ENCODE results near the gene RPS6KA2.

RPS6KA2 gene

GRCh38 chr6:166626177-166627032 is 646 bp downstream of the RPS6KA2 start:
- Histone ChIP-seq H3K36me3 (ENCODE audit: control insufficient read depth, insufficient read depth, low read length) (no peaks in the 10 kb centered on the region), H3K4me1 (ENCODE audit: control insufficient read depth, insufficient read depth, low read length) (peaks cover 11% of the 10 kb centered on the region), H3K27ac (ENCODE audit: low read depth, low read length) (no peak overlapping the region), H3K27me3 (ENCODE audit: control insufficient read depth, insufficient read depth, low read length) (no peaks in the 10 kb centered on the region), H3K9ac (ENCODE audit: low read length) (peak overlapping the region; percentile 10), H3K4me3 (ENCODE audit: low read length) (peak overlapping the region; percentile 83)

- Histone ChIP-seq H3K27ac (ENCODE audit: low read depth, low read length) (no peak overlapping the region), H3K27me3 (ENCODE audit: control insufficient read depth, insufficient read depth, low read length) (no peaks in the 10 kb centered on the region), H3K4me1 (ENCODE audit: control insufficient read depth, insufficient read depth, low read length) (peaks cover 19% of the 10 kb centered on the region), H3K9ac (ENCODE audit: low read length) (no peak overlapping the region), H3K4me3 (ENCODE audit: low read length) (no peak overlapping the region), H3K36me3 (ENCODE audit: control insufficient read depth, insufficient read depth, low read length) (no peaks in the 10 kb centered on the region)
Measured at GRCh38 chr6:166625356-166625755, 1.7 kb downstream of the RPS6KA2 start.

GRCh38 chr6:166624275-166624674 is 2.8 kb downstream of the RPS6KA2 start:
- H3K4me1 ChIP-seq (ENCODE audit: control insufficient read depth, insufficient read depth, low read length) = peaks cover 29% of the 10 kb centered on the region
- no peak overlapping the region for H3K4me3 ChIP-seq (ENCODE audit: low read length)
- H3K27me3 ChIP-seq (ENCODE audit: control insufficient read depth, insufficient read depth, low read length) = no peaks in the 10 kb centered on the region
- H3K9ac ChIP-seq (ENCODE audit: low read length) = no peak overlapping the region
- H3K27ac ChIP-seq (ENCODE audit: low read depth, low read length) = no peak overlapping the region
- no peaks in the 10 kb centered on the region for H3K36me3 ChIP-seq (ENCODE audit: control insufficient read depth, insufficient read depth, low read length)

- H3K36me3 ChIP-seq (ENCODE audit: control insufficient read depth, insufficient read depth, low read length) = no peaks in the 10 kb centered on the region
- H3K27me3 ChIP-seq (ENCODE audit: control insufficient read depth, insufficient read depth, low read length) = no peaks in the 10 kb centered on the region
- no peak overlapping the region for H3K4me3 ChIP-seq (ENCODE audit: low read length)
- peaks cover 23% of the 10 kb centered on the region for H3K4me1 ChIP-seq (ENCODE audit: control insufficient read depth, insufficient read depth, low read length)
- no peak overlapping the region for H3K27ac ChIP-seq (ENCODE audit: low read depth, low read length)
- H3K9ac ChIP-seq (ENCODE audit: low read length) = no peak overlapping the region
Measured at GRCh38 chr6:166623318-166623717, 3.7 kb downstream of the RPS6KA2 start.

GRCh38 chr6:166621114-166621540 is 5.9 kb downstream of the RPS6KA2 start:
- no peak overlapping the region for H3K9ac ChIP-seq (ENCODE audit: low read length)
- no peaks in the 10 kb centered on the region for H3K36me3 ChIP-seq (ENCODE audit: control insufficient read depth, insufficient read depth, low read length)
- peaks cover 23% of the 10 kb centered on the region for H3K4me1 ChIP-seq (ENCODE audit: control insufficient read depth, insufficient read depth, low read length)
- H3K27me3 ChIP-seq (ENCODE audit: control insufficient read depth, insufficient read depth, low read length) = no peaks in the 10 kb centered on the region
- H3K27ac ChIP-seq (ENCODE audit: low read depth, low read length) = no peak overlapping the region
- no peak overlapping the region for H3K4me3 ChIP-seq (ENCODE audit: low read length)

GRCh38 chr6:166620478-166621113 is 6.5 kb downstream of the RPS6KA2 start:
- peaks cover 22% of the 10 kb centered on the region for H3K4me1 ChIP-seq (ENCODE audit: control insufficient read depth, insufficient read depth, low read length)

GRCh38 chr6:166619912-166620311 is 7.1 kb downstream of the RPS6KA2 start:
- Histone ChIP-seq H3K36me3 (ENCODE audit: control insufficient read depth, insufficient read depth, low read length) (no peaks in the 10 kb centered on the region), H3K27ac (ENCODE audit: low read depth, low read length) (peak overlapping the region; percentile 48), H3K27me3 (ENCODE audit: control insufficient read depth, insufficient read depth, low read length) (no peaks in the 10 kb centered on the region), H3K9ac (ENCODE audit: low read length) (no peak overlapping the region), H3K4me1 (ENCODE audit: control insufficient read depth, insufficient read depth, low read length) (peaks cover 18% of the 10 kb centered on the region), H3K4me3 (ENCODE audit: low read length) (no peak overlapping the region)

More at GRCh38 chr6:166620478-166621113, 6.5 kb downstream of the RPS6KA2 start:
- Histone ChIP-seq H3K9ac (ENCODE audit: low read length) (no peak overlapping the region), H3K36me3 (ENCODE audit: control insufficient read depth, insufficient read depth, low read length) (no peaks in the 10 kb centered on the region), H3K4me3 (ENCODE audit: low read length) (no peak overlapping the region), H3K27me3 (ENCODE audit: control insufficient read depth, insufficient read depth, low read length) (no peaks in the 10 kb centered on the region), H3K27ac (ENCODE audit: low read depth, low read length) (peak overlapping the region; percentile 48)

- H3K27ac ChIP-seq (ENCODE audit: low read depth, low read length) = peak overlapping the region; percentile 48
- no peaks in the 10 kb centered on the region for H3K36me3 ChIP-seq (ENCODE audit: control insufficient read depth, insufficient read depth, low read length)
- H3K27me3 ChIP-seq (ENCODE audit: control insufficient read depth, insufficient read depth, low read length) = no peaks in the 10 kb centered on the region
- H3K4me1 ChIP-seq (ENCODE audit: control insufficient read depth, insufficient read depth, low read length) = peaks cover 18% of the 10 kb centered on the region
- H3K4me3 ChIP-seq (ENCODE audit: low read length) = no peak overlapping the region
- H3K9ac ChIP-seq (ENCODE audit: low read length) = no peak overlapping the region
Measured at GRCh38 chr6:166618866-166619761, 7.9 kb downstream of the RPS6KA2 start.

GRCh38 chr6:166618251-166618650 is 8.8 kb downstream of the RPS6KA2 start:
- Histone ChIP-seq H3K27me3 (ENCODE audit: control insufficient read depth, insufficient read depth, low read length) (no peaks in the 10 kb centered on the region), H3K9ac (ENCODE audit: low read length) (no peak overlapping the region), H3K36me3 (ENCODE audit: control insufficient read depth, insufficient read depth, low read length) (no peaks in the 10 kb centered on the region), H3K4me1 (ENCODE audit: control insufficient read depth, insufficient read depth, low read length) (peaks cover 18% of the 10 kb centered on the region), H3K27ac (ENCODE audit: low read depth, low read length) (no peak overlapping the region), H3K4me3 (ENCODE audit: low read length) (no peak overlapping the region)

- Histone ChIP-seq H3K4me3 (ENCODE audit: low read length) (no peak overlapping the region), H3K9ac (ENCODE audit: low read length) (no peak overlapping the region), H3K27ac (ENCODE audit: low read depth, low read length) (no peak overlapping the region), H3K4me1 (ENCODE audit: control insufficient read depth, insufficient read depth, low read length) (peaks cover 18% of the 10 kb centered on the region), H3K27me3 (ENCODE audit: control insufficient read depth, insufficient read depth, low read length) (no peaks in the 10 kb centered on the region), H3K36me3 (ENCODE audit: control insufficient read depth, insufficient read depth, low read length) (no peaks in the 10 kb centered on the region)
Measured at GRCh38 chr6:166617359-166617758, 9.7 kb downstream of the RPS6KA2 start.

GRCh38 chr6:166616261-166617238 is 10.5 kb downstream of the RPS6KA2 start:
- no peaks in the 10 kb centered on the region for H3K27me3 ChIP-seq (ENCODE audit: control insufficient read depth, insufficient read depth, low read length)
- no peak overlapping the region for H3K27ac ChIP-seq (ENCODE audit: low read depth, low read length)
- no peak overlapping the region for H3K4me3 ChIP-seq (ENCODE audit: low read length)
- no peak overlapping the region for H3K9ac ChIP-seq (ENCODE audit: low read length)
- H3K4me1 ChIP-seq (ENCODE audit: control insufficient read depth, insufficient read depth, low read length) = peaks cover 18% of the 10 kb centered on the region
- no peaks in the 10 kb centered on the region for H3K36me3 ChIP-seq (ENCODE audit: control insufficient read depth, insufficient read depth, low read length)
